GM23338 (cell line): ENCODE measurements around the gene RAB4A. TPM values are rescaled to one million over a fixed set of nuclear protein-coding genes. Genes with fewer than 3 reads are reported as not detected.

Experiments
- ATAC-seq: fragments of 200-7000 bp; cut with Tn5 transposase; 3 replicates; pipeline ENCODE4 v1.9.1; 2020
- DNase-seq: peaks from one replicate; pipeline ENCODE4 v3.0.0-alpha.2; 2015; ENCODE audit warnings: low spot score
- H2AFZ ChIP-seq: fragments of 200-600 bp; sonication (generic); 2 replicates; pipeline ENCODE4 v1.8.0; 2016; ENCODE audit warnings: antibody characterized with exemption, mild to moderate bottlenecking, moderate library complexity
- H3F3A ChIP-seq: fragments of 200-600 bp; sonication (generic); replicated peaks from 2 replicates; pipeline ENCODE4 v1.8.0; 2017; ENCODE audit warnings: antibody characterized with exemption, mixed run types, low read depth
- H3K27ac ChIP-seq: fragments of 200-600 bp; sonication (generic); 2 replicates; pipeline ENCODE4 v1.6.1; 2016; ENCODE audit warnings: low read depth
- H3K27me3 ChIP-seq: fragments of 200-600 bp; sonication (generic); 2 replicates; pipeline ENCODE4 v1.8.0; 2016; ENCODE audit warnings: mild to moderate bottlenecking, mixed run types, moderate library complexity; ENCODE audit not compliant: insufficient read depth
- H3K36me3 ChIP-seq: fragments of 200-600 bp; sonication (generic); 2 replicates; pipeline ENCODE4 v1.8.0; 2016; ENCODE audit warnings: mild to moderate bottlenecking; ENCODE audit not compliant: insufficient read depth
- H3K4me1 ChIP-seq: fragments of 200-600 bp; sonication (generic); 2 replicates; pipeline ENCODE4 v1.8.0; 2016; ENCODE audit warnings: mild to moderate bottlenecking, moderate library complexity; ENCODE audit not compliant: insufficient read depth
- H3K4me2 ChIP-seq: fragments of 200-600 bp; sonication (generic); 2 replicates; pipeline ENCODE4 v1.7.1; 2017; ENCODE audit warnings: mixed run types
- H3K4me3 ChIP-seq: fragments of 200-600 bp; sonication (generic); 2 replicates; pipeline ENCODE4 v1.6.1; 2016; ENCODE audit warnings: mixed run types
- H3K79me2 ChIP-seq: fragments of 200-600 bp; sonication (generic); replicated peaks from 2 replicates; pipeline ENCODE4 v1.8.0; 2017; ENCODE audit warnings: mild to moderate bottlenecking; ENCODE audit not compliant: insufficient read depth
- H3K9me2 ChIP-seq: fragments of 200-600 bp; sonication (generic); 2 replicates; pipeline ENCODE4 v1.8.0; 2017; ENCODE audit not compliant: insufficient read depth
- H4K20me1 ChIP-seq: fragments of 200-600 bp; sonication (generic); replicated peaks from 2 replicates; pipeline ENCODE4 v1.8.0; 2017; ENCODE audit warnings: mild to moderate bottlenecking; ENCODE audit not compliant: insufficient read depth
- H3K27ac Mint-ChIP-seq: 2 replicates; pipeline ENCODE4 v1.8.0; 2020; ENCODE audit warnings: inconsistent platforms, mild to moderate bottlenecking, moderate library complexity, mixed read lengths
- H3K27me3 Mint-ChIP-seq: 3 replicates; pipeline ENCODE4 v1.8.0; 2022; ENCODE audit warnings: low read depth, mild to moderate bottlenecking, moderate library complexity, mixed read lengths, inconsistent platforms; ENCODE audit not compliant: insufficient read depth, poor library complexity
- H3K36me3 Mint-ChIP-seq: 3 replicates; pipeline ENCODE4 v1.8.0; 2021; ENCODE audit warnings: low read depth, mild to moderate bottlenecking, inconsistent platforms, moderate library complexity, mixed read lengths
- H3K4me1 Mint-ChIP-seq: 3 replicates; pipeline ENCODE4 v1.8.0; 2020; ENCODE audit warnings: mild to moderate bottlenecking, inconsistent platforms, mixed read lengths
- H3K4me3 Mint-ChIP-seq: 3 replicates; pipeline ENCODE4 v1.8.0; 2021; ENCODE audit warnings: moderate library complexity, mild to moderate bottlenecking, inconsistent platforms, mixed read lengths
- H3K9me3 Mint-ChIP-seq: 3 replicates; pipeline ENCODE4 v1.8.0; 2020; ENCODE audit warnings: moderate library complexity, mild to moderate bottlenecking, inconsistent platforms, mixed read lengths
- EZH2 ChIP-seq: fragments of 200-600 bp; sonication (generic); IDR thresholded peaks from one replicate; pipeline ENCODE4 v1.8.0; 2017; ENCODE audit warnings: antibody characterized with exemption, mild to moderate bottlenecking, low read depth; ENCODE audit not compliant: unreplicated experiment
- EZH2phosphoT487 ChIP-seq: fragments of 200-600 bp; sonication (generic); IDR thresholded peaks from one replicate; pipeline ENCODE4 v1.8.1; 2018; ENCODE audit warnings: antibody characterized with exemption; ENCODE audit not compliant: unreplicated experiment
- NANOG ChIP-seq: IDR thresholded peaks from 2 replicates; pipeline ENCODE4 v1.6.1; 2016; ENCODE audit warnings: antibody characterized with exemption, borderline replicate concordance
- REST ChIP-seq: IDR thresholded peaks from one replicate; pipeline ENCODE4 v1.6.1; 2018; ENCODE audit warnings: antibody characterized with exemption; ENCODE audit not compliant: unreplicated experiment
- STAT1 ChIP-seq: IDR thresholded peaks from one replicate; pipeline ENCODE4 v1.6.1; 2016; ENCODE audit warnings: antibody characterized with exemption; ENCODE audit not compliant: unreplicated experiment
- ZNF331 ChIP-seq: fragments of 250-450 bp; sonication (Bioruptor Pico); IDR thresholded peaks from 2 replicates; pipeline ENCODE4 v1.5.0; 2020; ENCODE audit warnings: low read depth, mild to moderate bottlenecking, moderate library complexity
- ZNF462 ChIP-seq: fragments of 250-450 bp; sonication (Bioruptor Pico); IDR thresholded peaks from 2 replicates; pipeline ENCODE4 v1.5.0; 2020; ENCODE audit warnings: mild to moderate bottlenecking, moderate library complexity
- polyA plus RNA-seq: library from polyadenylated mRNA; unstranded; fragments of >200 nt; fragmentation: Nextera tagmentation; extraction: Ambion mirVana; gene quantifications from 2 replicates; pipeline ENCODE4 v1.2.1, GENCODE V29; 2016
- total RNA-seq: library from RNA; depleted of rRNA; stranded (reverse); fragments of >200 nt; shearing (Covaris generic); gene quantifications from 2 replicates; pipeline ENCODE4 v1.2.3, GENCODE V29; 2014
- TF ChIP-seq, protein P1 (sequence below): IDR thresholded peaks from 2 replicates; pipeline ENCODE4 v1.6.1; 2016; ENCODE audit warnings: antibody characterized with exemption

Gene RAB4A
- total and polyA plus RNA-seq, 2 experiments from 2014 or later = 37.5 to 50.8 TPM

- Histone ChIP-seq H3K4me1 (peaks cover 5% of the 10 kb centered on the region; the same call in 1 of the 2 replicates), H3K27me3 (peaks cover 6% of the 10 kb centered on the region; the same call in 1 of the 2 replicates), H3K27ac (no peak overlapping the region), H2AFZ (no peak overlapping the region), H3K36me3 (no peaks in the 10 kb centered on the region), H3K4me3 (no peak overlapping the region), H3K79me2 (peaks cover 18% of the 10 kb centered on the region), H3K4me2 (no peak overlapping the region), H3K9me2 (no peaks in the 10 kb centered on the region), H4K20me1 (peaks cover 8% of the 10 kb centered on the region; the same call in 1 of the 2 replicates), H3F3A (no peaks in the 10 kb centered on the region)
- DNase-seq = no peak
- Mint-ChIP-seq H3K4me1 (peaks cover 17% of the 10 kb centered on the region), H3K36me3 (peaks cover 8% of the 10 kb centered on the region), H3K27ac (no peak overlapping the region), H3K4me3 (no peak overlapping the region; the same call in 2 of the 3 replicates), H3K9me3 (peaks cover 6% of the 10 kb centered on the region; the same call in 2 of the 3 replicates), H3K27me3 (peaks cover 19% of the 10 kb centered on the region)
- no peak for ATAC-seq
- no peak for TF ChIP-seq ZNF462 (CRISPR knock-in tag)
- TF ChIP-seq, protein P1, sequence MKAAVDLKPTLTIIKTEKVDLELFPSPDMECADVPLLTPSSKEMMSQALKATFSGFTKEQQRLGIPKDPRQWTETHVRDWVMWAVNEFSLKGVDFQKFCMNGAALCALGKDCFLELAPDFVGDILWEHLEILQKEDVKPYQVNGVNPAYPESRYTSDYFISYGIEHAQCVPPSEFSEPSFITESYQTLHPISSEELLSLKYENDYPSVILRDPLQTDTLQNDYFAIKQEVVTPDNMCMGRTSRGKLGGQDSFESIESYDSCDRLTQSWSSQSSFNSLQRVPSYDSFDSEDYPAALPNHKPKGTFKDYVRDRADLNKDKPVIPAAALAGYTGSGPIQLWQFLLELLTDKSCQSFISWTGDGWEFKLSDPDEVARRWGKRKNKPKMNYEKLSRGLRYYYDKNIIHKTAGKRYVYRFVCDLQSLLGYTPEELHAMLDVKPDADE = no peak
- TF ChIP-seq STAT1 = no peak
- TF ChIP-seq REST = no peak
- no peak for TF ChIP-seq EZH2
- TF ChIP-seq EZH2phosphoT487 = no peak
- no peak for TF ChIP-seq ZNF331
- TF ChIP-seq NANOG = no peak
These were observed 2.4 kb upstream of the RAB4A start for GRCh38 chr1:229268505-229268904.
